Spleen (tissue), 11 donors: ENCODE results near the gene EDC3. TPM values are rescaled to one million over a fixed set of nuclear protein-coding genes. Genes with fewer than 3 reads are reported as not detected.
A peak's percentile ranks its signal among the peaks of the same experiment; 100 is the strongest.
"Not testable (repeated sequence)": the region's sequence is repeated elsewhere in the genome, so short reads cannot be mapped to it uniquely, and the experiment has no call there.

ENCODE experiments used
- DNase-seq: peaks from one replicate; pipeline ENCODE4 v3.0.0-alpha.2; 2020
- H3K27ac ChIP-seq, 8 donors: fragments of 200-600 bp; sonication (generic) in 7 of 8; 1 replicate in 4 of 8; 2 replicates in 4 of 8; pipeline versions ENCODE4 v1.5.0 to v1.8.0; 2016 to 2021; ENCODE audit warnings: inconsistent platforms in 4 of 8, mild to moderate bottlenecking in 4 of 8, moderate library complexity in 1 of 8
- H3K27me3 ChIP-seq, 7 donors: fragments of 200-600 bp; sonication (generic) in 6 of 7; replicated peaks in 1 of 7; 1 replicate in 4 of 7; 2 replicates in 3 of 7; pipeline versions ENCODE4 v1.5.0 to v1.8.0; 2016 to 2021; ENCODE audit warnings: inconsistent platforms in 3 of 7, mild to moderate bottlenecking in 1 of 7
- H3K36me3 ChIP-seq, 6 donors: fragments of 200-600 bp; sonication (generic) in 5 of 6; 1 replicate in 4 of 6; 2 replicates in 2 of 6; pipeline versions ENCODE4 v1.5.0 to v1.8.0; 2016 to 2021; ENCODE audit warnings: inconsistent platforms in 2 of 6
- H3K4me1 ChIP-seq, 6 donors: fragments of 200-600 bp; sonication (generic) in 5 of 6; 1 replicate in 3 of 6; 2 replicates in 3 of 6; pipeline versions ENCODE4 v1.5.0 to v1.8.0; 2016 to 2021; ENCODE audit warnings: inconsistent platforms in 3 of 6
- H3K4me3 ChIP-seq, 8 donors: fragments of 200-600 bp; sonication (generic) in 7 of 8; 1 replicate in 4 of 8; 2 replicates in 4 of 8; pipeline versions ENCODE4 v1.5.0 to v1.8.0; 2016 to 2021; ENCODE audit warnings: inconsistent platforms in 4 of 8, mild to moderate bottlenecking in 4 of 8, moderate library complexity in 2 of 8
- H3K9me3 ChIP-seq, 8 donors: fragments of 200-600 bp; sonication (generic) in 7 of 8; 1 replicate in 4 of 8; 2 replicates in 4 of 8; pipeline versions ENCODE4 v1.5.0 to v1.8.0; 2016 to 2021; ENCODE audit warnings: inconsistent platforms in 4 of 8
- POLR2A ChIP-seq, 3 donors: fragments of 450-650 bp; IDR thresholded peaks; one replicate each; pipeline ENCODE4 v1.5.1; 2017; ENCODE audit warnings: antibody characterized with exemption in 3 of 3, mild to moderate bottlenecking in 1 of 3
- POLR2AphosphoS5 ChIP-seq, 3 donors: sonication (generic); formaldehyde crosslinking; IDR thresholded peaks; one replicate each; pipeline ENCODE4 v1.5.1; 2017; ENCODE audit warnings: antibody characterized with exemption in 3 of 3
- WGBS, 5 donors: extraction: QIAGEN DNeasy Blood & Tissue Kit in 3 of 5; methylation state at CpG; one replicate each; pipeline versions ENCODE4 v1.1.5 to v1.1.7; 2013 to 2018; 5-methylcytosine and 5-hydroxymethylcytosine counted together
- intact Hi-C: fragments of 100-400 bp; cut with DNase I; formaldehyde crosslinking; loops from one replicate; pipeline ENCODE4 v1.15.0; 2023; ENCODE audit warnings: low total_unique reads
- polyA plus RNA-seq, 3 donors: library from polyadenylated mRNA; stranded (reverse); fragments of 200-250 nt; gene quantifications; one replicate each; pipeline ENCODE4 v1.2.1, GENCODE V29; 2013
- total RNA-seq, 7 donors: library from RNA; depleted of rRNA in 3 of 7; stranded (reverse); fragments of >200 nt in 3 of 7; fragmentation: NEBNext Ultra II Directional in 4 of 7; extraction: Animal tissue kit (Norgen Biotek cat#: 25700) in 4 of 7; gene quantifications; one replicate each; pipeline versions ENCODE4 v1.1.0 to v1.2.1, GENCODE V29; 2016 to 2021
- TF ChIP-seq, protein P1 (sequence below), 11 experiments: fragments of 200-600 bp in 7 of 11; fragments of 450-650 bp in 4 of 11; sonication (generic) in 4 of 11; IDR thresholded peaks in 8 of 11; conservative IDR thresholded peaks in 3 of 11; 1 replicate in 7 of 11; 2 replicates in 4 of 11; pipeline versions ENCODE4 v1.4.0 to v1.8.0; 2016 to 2021; ENCODE audit warnings: antibody characterized with exemption in 11 of 11, inconsistent platforms in 4 of 11, mild to moderate bottlenecking in 1 of 11
- donor health status: healthy with polysubstance abuse.
- donor health status: DM: no; HTN: no; CAD: no; lungs with moderate emphysema.
- donor health status: DM: no; HTN: no; CAD: no.
- donor health status: Bipolar disorder and iron deficiency.
- donor health status: healthy.
- donor health status: DM: no; HTN: no; CAD: no.
- donor health status: DM: yes; HTN: yes; CAD: no.

EDC3 gene
- total and polyA plus RNA-seq, 10 donors = 8.3 to 32.5 (median 17.9) TPM

DNA sequence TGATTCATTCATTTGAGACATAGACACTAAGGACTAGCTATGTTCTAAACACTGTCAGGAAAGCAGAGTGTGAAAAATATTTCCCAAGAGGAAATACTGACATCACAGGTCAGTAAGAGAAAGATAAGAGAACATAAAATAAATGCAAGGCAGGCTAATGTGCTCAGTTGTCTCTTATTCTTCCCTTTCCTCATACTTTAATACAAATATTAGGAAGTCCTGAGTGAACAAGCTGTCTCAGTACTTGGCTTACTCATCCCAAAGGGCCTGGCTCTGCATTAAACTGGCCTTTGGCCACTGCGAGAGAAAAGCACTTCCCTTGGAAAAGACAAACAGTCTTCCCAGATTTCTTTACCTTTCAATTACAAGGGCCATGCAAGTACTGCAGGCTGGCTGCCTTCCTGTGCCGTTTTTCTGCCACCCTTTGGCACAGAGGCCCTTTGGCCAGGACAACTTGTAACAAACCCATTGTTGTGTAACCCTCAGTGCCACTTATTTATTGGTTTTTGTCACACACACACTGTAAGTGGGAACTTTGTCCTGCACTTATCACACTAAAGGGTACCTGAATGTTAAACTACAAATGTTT is 31.7 kb downstream of the EDC3 start:
- Histone ChIP-seq H3K27me3 (no peaks in the 10 kb centered on the region), H3K9me3 (no peaks in the 10 kb centered on the region), H3K27ac (peak overlapping the region in 4 of 8 donors; percentile 12 to 61 (median 42)), H3K36me3 (peaks cover 0 to 38% (median 5%) of the 10 kb centered on the region in 6 donors), H3K4me1 (peaks cover 9 to 24% (median 15%) of the 10 kb centered on the region in 6 donors), H3K4me3 (no peak overlapping the region)
- DNase-seq = no peak
- TF ChIP-seq, protein P1, sequence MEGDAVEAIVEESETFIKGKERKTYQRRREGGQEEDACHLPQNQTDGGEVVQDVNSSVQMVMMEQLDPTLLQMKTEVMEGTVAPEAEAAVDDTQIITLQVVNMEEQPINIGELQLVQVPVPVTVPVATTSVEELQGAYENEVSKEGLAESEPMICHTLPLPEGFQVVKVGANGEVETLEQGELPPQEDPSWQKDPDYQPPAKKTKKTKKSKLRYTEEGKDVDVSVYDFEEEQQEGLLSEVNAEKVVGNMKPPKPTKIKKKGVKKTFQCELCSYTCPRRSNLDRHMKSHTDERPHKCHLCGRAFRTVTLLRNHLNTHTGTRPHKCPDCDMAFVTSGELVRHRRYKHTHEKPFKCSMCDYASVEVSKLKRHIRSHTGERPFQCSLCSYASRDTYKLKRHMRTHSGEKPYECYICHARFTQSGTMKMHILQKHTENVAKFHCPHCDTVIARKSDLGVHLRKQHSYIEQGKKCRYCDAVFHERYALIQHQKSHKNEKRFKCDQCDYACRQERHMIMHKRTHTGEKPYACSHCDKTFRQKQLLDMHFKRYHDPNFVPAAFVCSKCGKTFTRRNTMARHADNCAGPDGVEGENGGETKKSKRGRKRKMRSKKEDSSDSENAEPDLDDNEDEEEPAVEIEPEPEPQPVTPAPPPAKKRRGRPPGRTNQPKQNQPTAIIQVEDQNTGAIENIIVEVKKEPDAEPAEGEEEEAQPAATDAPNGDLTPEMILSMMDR (IDR thresholded peaks at IDR 0.05 in 8 of 11, conservative IDR thresholded peaks at IDR 0.05 in 3 of 11) = no peak
- TF ChIP-seq POLR2AphosphoS5 (IDR thresholded peaks at IDR 0.05) (no peak), POLR2A (IDR thresholded peaks at IDR 0.05) (no peak)
- intact Hi-C loops = no loop called here
- WGBS, 5 donors = 44 to 68% (median 46%) methylated on average over 2 of the region's 2 CpGs

DNA sequence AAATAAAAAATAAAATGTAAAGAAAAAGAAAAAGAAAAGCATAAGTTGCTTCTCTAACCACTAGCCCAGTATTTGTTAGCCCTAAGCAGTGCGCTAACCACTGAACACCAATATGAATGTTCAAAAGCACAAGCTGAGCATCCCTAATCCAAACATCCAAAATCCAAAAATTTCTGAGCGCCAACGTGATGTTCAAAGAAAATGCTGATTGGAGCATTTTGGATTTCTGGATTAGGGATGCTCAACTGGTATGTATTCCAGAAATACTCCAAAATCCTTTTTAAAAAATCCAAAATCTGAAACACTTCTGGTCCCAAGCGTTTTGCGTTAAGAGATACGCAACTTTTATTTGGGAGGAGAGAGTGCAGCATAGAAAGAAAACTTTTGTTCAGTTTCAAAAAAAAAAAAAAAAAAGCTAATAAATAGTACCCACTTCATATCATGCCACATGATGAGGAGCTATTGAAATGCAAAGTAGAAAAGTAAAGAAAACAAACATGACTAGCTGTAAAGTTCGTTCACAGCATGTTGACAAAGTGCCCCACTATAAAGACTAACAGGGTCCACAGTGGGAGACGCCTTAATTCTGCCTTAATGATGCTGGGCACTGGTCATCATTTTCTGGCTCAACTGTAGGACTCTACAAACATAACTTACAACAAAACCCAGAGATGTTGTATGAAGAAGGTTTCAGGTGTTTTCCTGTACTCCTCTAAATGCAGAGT is 32.4 kb downstream of the EDC3 start:
- peak overlapping the region in 3 of 8 donors; percentile 12 to 61 (median 47) for H3K27ac ChIP-seq
- H3K27me3 ChIP-seq = no peaks in the 10 kb centered on the region
- TF ChIP-seq, protein P1 (IDR thresholded peaks at IDR 0.05 in 8 of 11, conservative IDR thresholded peaks at IDR 0.05 in 3 of 11) = no peak
- no peak for TF ChIP-seq POLR2AphosphoS5 (IDR thresholded peaks at IDR 0.05)
- TF ChIP-seq POLR2A (IDR thresholded peaks at IDR 0.05) = no peak
- H3K4me1 ChIP-seq = peaks cover 9 to 24% (median 15%) of the 10 kb centered on the region in 6 donors
- no peak overlapping the region for H3K4me3 ChIP-seq
- peaks cover 0 to 32% (median 4%) of the 10 kb centered on the region in 6 donors for H3K36me3 ChIP-seq
- no peak for DNase-seq
- intact Hi-C loops = no loop called here
- 90 to 95% (median 94%) methylated on average over 8 of the region's 8 CpGs for WGBS, 5 donors
- H3K9me3 ChIP-seq = no peaks in the 10 kb centered on the region

GRCh38 chr15:74662064-74662860 is 33.6 kb downstream of the EDC3 start:
- Histone ChIP-seq H3K27me3 (no peaks in the 10 kb centered on the region), H3K9me3 (no peaks in the 10 kb centered on the region), H3K36me3 (peaks cover 0 to 21% (median 0%) of the 10 kb centered on the region in 6 donors), H3K4me1 (peaks cover 9 to 24% (median 15%) of the 10 kb centered on the region in 6 donors), H3K27ac (no peak overlapping the region), H3K4me3 (no peak overlapping the region)
- 93 to 96% (median 95%) methylated on average over 4 of the region's 4 CpGs for WGBS, 5 donors
- intact Hi-C loops = no loop called here
- no peak for DNase-seq
- TF ChIP-seq POLR2AphosphoS5 (IDR thresholded peaks at IDR 0.05) = no peak
- TF ChIP-seq, protein P1 (IDR thresholded peaks at IDR 0.05 in 8 of 11, conservative IDR thresholded peaks at IDR 0.05 in 3 of 11) = no peak
- no peak for TF ChIP-seq POLR2A (IDR thresholded peaks at IDR 0.05)

- Histone ChIP-seq H3K36me3 (peaks cover 0 to 13% (median 0%) of the 10 kb centered on the region in 6 donors), H3K4me1 (peaks cover 9 to 24% (median 15%) of the 10 kb centered on the region in 6 donors)
- intact Hi-C loops, H3K9me3 ChIP-seq, H3K4me3 ChIP-seq, H3K27ac ChIP-seq, DNase-seq, H3K27me3 ChIP-seq: not testable (repeated sequence)
- WGBS, 5 donors = 95 to 97% (median 96%) methylated on average over 8 of the region's 8 CpGs
These were observed 34.5 kb downstream of the EDC3 start for GRCh38 chr15:74661280-74661679.
